CD4-positive, alpha-beta T cell treated with Interleukin-1 beta for 1 hour (primary cell): ENCODE data around the gene NKAIN4.
"Not testable (repeated sequence)": the region's sequence is repeated elsewhere in the genome, so short reads cannot be mapped to it uniquely, and the experiment has no call there.

Experiments used
- DNase-seq, 2 donors: peaks; one replicate each; pipeline ENCODE4 v3.0.0-alpha.2; 2020 to 2022

The NKAIN4 gene

DNA sequence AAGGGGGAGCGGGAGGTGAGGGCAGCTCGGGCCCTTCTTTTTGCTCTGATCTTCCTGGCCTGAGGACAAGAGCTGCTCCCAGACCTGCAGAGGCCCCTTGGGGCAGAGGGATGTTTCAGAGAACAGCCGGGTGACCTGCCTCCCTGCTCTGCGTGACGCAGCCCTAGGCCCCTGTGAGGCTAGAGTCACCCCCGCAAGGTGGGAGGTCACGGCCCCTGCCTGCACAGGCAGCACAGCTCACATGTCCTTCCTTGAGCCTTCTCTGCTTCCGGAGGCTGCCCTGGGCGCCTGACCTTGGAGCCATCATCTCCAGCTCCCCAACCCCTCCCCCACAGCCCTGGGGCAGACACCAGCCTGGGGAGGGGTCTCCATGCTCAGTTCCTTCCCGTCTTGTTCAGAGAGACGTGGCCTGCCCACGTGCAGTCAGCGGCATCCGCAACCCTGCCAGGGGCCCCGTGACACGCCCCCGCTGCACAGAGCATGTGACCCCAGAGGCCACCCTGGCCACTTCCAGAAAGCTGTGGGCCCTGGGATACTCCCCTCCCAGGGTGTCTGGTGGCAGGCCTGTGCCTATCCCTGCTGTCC lies 18.8 kb downstream of the NKAIN4 start, which contains the start of gene BIRC7:
Gene BIRC7, plus strand, starts transcription at position 507 of the 585 bp plus-strand sequence. CDS start 192 bp downstream, outside the sequence.
- no peak for DNase-seq

- peak in 1 of 2 donors; percentile 9 for DNase-seq
Observed at GRCh38 chr20:63234693-63235398, 19.4 kb downstream of the NKAIN4 start.

- DNase-seq = no peak
Observed at GRCh38 chr20:63233924-63234323, 20.3 kb downstream of the NKAIN4 start.

DNA sequence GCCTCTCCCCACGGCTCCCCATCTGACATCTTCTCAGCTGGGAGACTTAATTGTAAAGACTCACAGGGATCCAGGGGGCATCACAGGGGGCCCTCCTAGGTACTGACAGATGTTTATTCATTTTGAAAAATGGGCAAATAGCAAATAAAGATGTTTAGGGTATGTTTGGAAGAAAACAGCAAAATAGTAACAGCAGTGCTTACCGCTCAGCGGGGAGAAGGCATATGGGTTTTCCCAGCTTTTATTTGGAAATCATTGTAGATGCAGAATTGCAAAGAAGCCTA lies 21.3 kb downstream of the NKAIN4 start:
- no peak for DNase-seq

DNA sequence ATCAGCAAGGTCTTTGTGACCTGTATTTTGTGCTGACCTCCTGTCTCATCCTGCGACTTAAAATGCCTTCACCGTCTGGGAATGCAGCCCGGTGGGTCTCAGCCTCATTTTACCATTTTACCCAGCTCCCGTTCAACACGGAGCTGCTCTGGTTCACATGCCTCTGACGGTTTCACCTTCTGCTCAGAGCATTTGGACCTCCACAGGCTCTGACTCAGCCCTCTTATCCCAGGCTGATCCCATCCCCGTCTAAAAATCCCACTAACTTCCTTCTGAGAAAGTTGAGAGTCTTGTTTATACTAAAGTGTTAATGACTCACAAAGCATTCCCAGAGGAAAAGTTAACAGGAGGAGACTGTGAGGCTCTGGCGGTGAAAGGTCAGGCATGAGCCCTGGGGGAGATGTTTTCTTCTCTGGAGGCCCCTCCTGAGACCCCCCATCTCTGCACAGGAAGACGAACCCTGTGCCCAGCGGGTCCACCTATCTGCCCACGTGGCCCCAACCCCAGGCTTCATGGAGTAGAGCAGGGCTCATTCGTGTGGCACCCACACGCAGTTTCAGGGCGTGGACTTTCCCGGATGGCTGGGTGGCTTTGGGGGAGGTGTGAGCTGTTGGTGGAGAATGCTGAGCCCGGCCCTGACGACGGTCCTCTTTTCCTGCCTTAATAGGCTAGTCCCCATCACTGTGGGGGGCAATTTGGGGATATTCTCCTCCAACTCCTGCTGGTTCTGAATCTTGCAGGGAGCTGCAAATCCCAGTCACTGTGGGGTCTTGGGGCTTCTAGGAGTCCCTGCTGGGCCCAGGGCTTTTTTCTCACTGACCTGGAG lies 21.8 kb downstream of the NKAIN4 start:
- no peak for DNase-seq

DNA sequence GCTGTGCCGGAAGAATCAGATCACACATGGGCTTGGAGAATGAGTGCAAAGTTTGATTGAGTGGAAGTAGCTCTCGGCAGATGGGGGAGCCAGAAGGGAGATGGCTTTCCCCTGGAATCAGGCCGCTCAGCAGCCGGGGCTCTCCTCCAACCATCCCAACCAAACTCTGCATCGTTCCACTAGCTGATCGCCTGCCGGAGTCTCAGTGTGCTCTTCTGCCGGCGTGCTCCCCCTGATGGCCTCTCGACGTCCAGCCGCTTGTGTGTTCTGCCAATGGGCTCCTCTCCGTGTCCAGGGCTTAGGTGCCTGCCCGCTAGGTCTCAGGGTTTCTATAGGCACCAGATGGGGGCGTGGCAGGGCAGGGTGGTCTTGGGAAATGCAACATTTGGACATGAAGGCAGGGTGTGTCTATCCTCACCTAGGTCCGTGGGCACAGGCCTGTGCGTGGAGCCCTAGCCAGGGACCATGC lies 23.4 kb downstream of the NKAIN4 start:
- DNase-seq = no peak

DNA sequence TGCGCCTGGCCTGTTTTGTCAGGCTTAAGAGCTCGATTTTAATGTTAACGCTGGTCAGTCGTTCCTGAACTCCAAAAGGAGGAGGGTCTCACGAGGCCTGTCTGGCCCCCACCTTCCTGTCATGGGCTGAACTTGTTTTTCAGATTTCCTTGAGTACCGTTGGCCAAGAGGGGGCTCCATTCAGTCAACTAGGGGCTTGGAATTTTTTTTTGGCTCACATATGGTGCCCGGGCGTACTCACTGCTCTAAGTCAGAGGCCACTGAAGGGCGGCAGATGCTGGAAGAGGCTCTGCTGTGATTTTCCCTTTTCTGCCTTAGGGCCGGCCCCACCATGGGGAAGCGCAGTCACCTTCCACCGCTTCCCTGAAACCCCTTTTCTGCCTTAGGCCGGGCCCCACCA lies 25.5 kb downstream of the NKAIN4 start:
- DNase-seq = no peak

GRCh38 chr20:63227260-63227659 lies 27.0 kb downstream of the NKAIN4 start:
- DNase-seq = no peak

DNA sequence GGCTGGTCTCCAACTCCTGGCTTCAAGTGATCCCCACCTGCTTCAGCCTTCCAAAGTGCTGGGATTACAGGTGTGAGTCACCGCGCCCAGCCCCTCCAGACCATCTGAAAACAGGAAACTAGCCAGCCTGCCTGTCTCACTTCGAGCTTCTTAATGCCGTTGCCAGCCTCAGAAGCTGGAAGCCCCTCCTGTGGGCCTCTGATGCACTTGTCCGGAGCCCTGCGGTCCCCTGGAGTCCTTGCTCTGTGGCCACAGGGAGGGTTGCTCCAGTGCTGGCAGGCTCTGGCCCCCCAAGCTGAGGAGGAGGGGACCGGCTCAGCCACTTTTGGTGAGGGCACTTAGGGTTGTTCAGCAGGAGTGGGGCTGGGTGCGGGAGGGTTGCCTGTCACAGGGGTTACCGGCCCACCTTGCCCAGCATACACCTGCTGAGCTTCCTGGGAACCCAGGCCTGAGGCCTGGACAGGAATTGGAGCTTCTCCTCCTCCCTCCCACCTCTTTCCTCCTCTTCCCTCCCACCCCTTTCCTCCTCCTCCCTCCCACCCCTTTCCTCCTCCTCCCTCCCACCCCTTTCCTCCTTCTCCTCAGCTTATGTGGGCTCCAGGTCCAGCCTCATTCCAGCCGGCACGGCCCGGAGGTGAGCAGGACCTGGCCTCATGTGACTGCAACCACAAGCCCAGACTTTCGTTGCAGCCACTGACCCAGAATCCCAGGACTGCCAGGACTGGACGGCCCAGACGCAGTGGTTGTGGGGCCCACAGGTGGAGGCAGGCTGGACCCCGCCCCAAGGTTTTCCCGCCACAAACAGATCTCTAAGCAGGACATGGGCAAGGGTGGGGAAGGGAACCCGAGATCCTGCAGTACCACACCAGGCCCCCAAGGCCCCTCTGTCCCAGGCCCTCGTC lies 28.0 kb downstream of the NKAIN4 start:
- DNase-seq = no peak

- DNase-seq = no peak
Observed at GRCh38 chr20:63225082-63225454, 29.2 kb downstream of the NKAIN4 start.

DNA sequence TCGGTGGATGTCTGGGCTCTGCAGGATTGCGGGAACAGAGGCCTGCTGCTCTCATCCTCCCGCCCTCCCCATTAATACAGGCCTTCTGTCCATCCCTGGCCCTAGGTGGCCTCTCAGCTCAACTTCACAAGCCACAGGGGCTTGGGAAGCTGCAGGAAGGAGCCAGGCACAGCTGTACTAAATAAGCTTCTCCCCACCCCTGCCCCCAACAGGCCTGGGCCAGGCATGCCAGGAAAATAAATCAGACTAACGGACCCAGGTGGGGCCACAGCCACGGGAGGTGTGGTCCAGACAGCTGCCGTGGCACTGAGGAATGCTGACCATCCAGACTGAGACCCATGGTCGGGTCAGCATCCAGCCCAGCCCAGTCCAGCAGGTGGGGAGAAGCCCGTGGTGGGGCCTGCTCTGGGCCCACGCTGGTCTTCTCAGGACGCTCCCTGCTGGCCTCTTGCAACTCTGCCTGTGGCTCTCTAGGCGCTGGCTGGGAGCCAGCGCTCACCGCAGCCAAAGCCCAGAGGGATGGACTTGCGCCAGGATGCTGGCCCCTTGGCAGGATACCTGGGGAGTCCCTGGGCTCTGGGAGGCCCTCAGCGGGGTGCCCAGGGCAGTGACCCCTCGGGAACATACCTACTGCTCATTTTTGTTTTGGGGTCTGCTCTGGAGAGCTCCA lies 29.7 kb downstream of the NKAIN4 start:
- no peak for DNase-seq

DNA sequence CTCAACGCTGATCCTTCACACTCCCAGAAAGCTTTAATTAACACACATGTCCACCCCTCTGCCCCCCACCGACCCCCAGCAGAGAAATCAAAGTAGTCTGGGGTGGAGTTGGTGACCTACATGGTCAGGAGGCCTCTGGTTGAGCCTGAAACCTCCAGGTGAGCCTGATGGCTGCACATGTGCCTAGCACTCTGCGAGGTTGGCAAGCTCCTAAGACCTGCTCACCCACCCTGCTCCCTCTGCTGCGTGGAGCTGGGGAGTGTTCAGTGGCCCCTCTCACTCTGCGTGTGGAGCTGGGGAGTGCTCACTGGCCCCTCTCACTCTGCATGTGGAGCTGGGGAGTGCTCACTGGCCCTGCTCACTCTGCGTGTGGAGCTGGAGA lies 30.4 kb downstream of the NKAIN4 start:
- no peak for DNase-seq

- peak; percentile 31 to 50 for DNase-seq
Observed at GRCh38 chr20:63223121-63223825, 31.0 kb downstream of the NKAIN4 start.

GRCh38 chr20:63222541-63222940 lies 31.7 kb downstream of the NKAIN4 start:
- no peak for DNase-seq

- DNase-seq = not testable (repeated sequence)
Observed at GRCh38 chr20:63221400-63222053, 32.7 kb downstream of the NKAIN4 start.

GRCh38 chr20:63220696-63221399 lies 33.4 kb downstream of the NKAIN4 start:
- DNase-seq = no peak

DNA sequence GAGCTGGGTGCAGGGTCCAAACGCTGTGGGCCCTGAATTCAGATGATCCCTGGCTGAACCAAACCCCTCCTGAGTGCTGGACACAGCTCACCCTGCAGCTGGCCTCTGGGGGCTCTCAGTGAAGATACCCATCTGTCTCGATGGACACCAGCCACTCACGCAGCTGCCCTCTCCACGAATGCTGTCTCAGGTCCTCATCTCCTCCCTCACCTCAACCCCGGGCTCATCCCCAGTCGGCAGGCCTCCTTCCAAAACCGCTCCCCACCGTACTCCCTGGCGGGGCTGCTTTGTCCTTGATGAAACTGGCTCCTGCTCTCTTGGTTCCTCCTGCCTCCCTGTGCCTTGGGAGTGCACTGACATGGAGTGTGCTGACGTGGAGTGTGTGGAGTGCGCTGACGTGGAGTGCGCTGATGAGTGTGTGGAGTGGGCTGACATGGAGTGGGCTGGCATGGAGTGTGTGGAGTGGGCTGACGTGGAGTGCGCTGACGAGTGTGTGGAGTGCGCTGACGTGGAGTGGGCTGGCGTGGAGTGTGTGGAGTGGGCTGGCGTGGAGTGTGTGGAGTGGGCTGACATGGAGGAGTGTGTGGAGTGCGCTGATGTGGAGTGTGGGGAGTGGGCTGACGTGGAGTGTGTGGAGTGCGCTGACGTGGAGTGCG lies 34.3 kb downstream of the NKAIN4 start:
- DNase-seq = no peak

GRCh38 chr20:63219447-63219821 lies 34.8 kb downstream of the NKAIN4 start:
- DNase-seq = no peak

GRCh38 chr20:63218701-63219446 lies 35.4 kb downstream of the NKAIN4 start:
- DNase-seq = no peak
